PFSK-1 (cell line): Measurements from ENCODE around the gene RREB1.

ENCODE experiments used
- POLR2AphosphoS5 ChIP-seq: IDR thresholded peaks from 2 replicates; pipeline ENCODE4 v1.6.1; 2012; ENCODE audit warnings: low read depth, mild to moderate bottlenecking, control low read depth, low read length, moderate library complexity
- SIN3A ChIP-seq: IDR thresholded peaks from 2 replicates; pipeline ENCODE4 v1.6.1; 2012; ENCODE audit warnings: mild to moderate bottlenecking, low read length, moderate library complexity, borderline replicate concordance; ENCODE audit not compliant: insufficient read depth
- TAF1 ChIP-seq: IDR thresholded peaks from 2 replicates; pipeline ENCODE4 v1.6.1; 2012; ENCODE audit warnings: low read length, control low read depth, borderline replicate concordance; ENCODE audit not compliant: insufficient read depth
- TF ChIP-seq, protein P1 (sequence below), 2 experiments: IDR thresholded peaks; 2 replicates each; pipeline versions ENCODE4 v1.6.1 to v1.8.0; 2011 to 2012; ENCODE audit warnings: low read depth in 2 of 2, low read length in 2 of 2, control low read depth in 1 of 2, inconsistent platforms in 1 of 2, mild to moderate bottlenecking in 1 of 2, moderate library complexity in 1 of 2; ENCODE audit not compliant: insufficient read depth in 1 of 2

DNA sequence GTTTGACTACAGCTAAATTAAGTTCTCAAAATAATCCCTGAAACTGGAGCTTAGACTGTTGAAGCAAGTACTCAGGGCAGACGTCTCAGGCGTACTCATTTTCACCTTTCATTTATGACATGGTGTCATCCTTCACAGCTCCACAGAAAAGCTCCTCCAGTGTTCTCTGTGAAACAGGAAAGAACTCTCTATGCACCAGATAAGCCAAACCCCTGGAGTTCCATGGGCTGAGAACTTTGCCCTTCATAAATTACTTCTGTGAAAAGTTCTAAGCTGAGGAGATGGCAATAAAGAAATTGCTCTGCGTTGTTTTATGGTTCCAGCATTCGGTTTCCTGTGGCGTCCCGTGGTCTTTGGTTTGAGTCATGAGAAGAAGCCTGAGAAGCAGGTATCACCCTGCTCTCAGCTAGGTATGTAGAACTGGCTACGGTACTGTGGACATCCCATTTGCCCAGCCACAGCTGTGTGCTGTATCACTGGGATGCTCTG, 20.2 kb upstream of the RREB1 start:
- TF ChIP-seq TAF1 (no peak), SIN3A (no peak), POLR2AphosphoS5 (no peak)
- TF ChIP-seq, protein P1, sequence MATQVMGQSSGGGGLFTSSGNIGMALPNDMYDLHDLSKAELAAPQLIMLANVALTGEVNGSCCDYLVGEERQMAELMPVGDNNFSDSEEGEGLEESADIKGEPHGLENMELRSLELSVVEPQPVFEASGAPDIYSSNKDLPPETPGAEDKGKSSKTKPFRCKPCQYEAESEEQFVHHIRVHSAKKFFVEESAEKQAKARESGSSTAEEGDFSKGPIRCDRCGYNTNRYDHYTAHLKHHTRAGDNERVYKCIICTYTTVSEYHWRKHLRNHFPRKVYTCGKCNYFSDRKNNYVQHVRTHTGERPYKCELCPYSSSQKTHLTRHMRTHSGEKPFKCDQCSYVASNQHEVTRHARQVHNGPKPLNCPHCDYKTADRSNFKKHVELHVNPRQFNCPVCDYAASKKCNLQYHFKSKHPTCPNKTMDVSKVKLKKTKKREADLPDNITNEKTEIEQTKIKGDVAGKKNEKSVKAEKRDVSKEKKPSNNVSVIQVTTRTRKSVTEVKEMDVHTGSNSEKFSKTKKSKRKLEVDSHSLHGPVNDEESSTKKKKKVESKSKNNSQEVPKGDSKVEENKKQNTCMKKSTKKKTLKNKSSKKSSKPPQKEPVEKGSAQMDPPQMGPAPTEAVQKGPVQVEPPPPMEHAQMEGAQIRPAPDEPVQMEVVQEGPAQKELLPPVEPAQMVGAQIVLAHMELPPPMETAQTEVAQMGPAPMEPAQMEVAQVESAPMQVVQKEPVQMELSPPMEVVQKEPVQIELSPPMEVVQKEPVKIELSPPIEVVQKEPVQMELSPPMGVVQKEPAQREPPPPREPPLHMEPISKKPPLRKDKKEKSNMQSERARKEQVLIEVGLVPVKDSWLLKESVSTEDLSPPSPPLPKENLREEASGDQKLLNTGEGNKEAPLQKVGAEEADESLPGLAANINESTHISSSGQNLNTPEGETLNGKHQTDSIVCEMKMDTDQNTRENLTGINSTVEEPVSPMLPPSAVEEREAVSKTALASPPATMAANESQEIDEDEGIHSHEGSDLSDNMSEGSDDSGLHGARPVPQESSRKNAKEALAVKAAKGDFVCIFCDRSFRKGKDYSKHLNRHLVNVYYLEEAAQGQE (IDR thresholded peaks at IDR 0.05; ENCODE audit: insufficient read depth in 1 of 2, low read depth in 2 of 2, low read length in 2 of 2): no peak
